Esophagus muscularis mucosa (tissue), 4 donors: Measurements from ENCODE around the gene UBE2B. TPM values are rescaled to one million over a fixed set of nuclear protein-coding genes. Genes with fewer than 3 reads are reported as not detected.
"Not testable (repeated sequence)": the region's sequence is repeated elsewhere in the genome, so short reads cannot be mapped to it uniquely, and the experiment has no call there.

ENCODE experiments used
- DNase-seq: peaks from one replicate; pipeline ENCODE4 v3.0.0-alpha.2; 2017; ENCODE audit errors: extremely low spot score
- H3K27ac ChIP-seq, 4 donors: fragments of 200-600 bp; sonication (generic); replicated peaks in 1 of 4; 1 replicate in 3 of 4; 2 replicates in 1 of 4; pipeline ENCODE4 v1.5.1; 2016 to 2019; ENCODE audit warnings: mild to moderate bottlenecking in 1 of 4
- H3K27me3 ChIP-seq, 4 donors: fragments of 200-600 bp; sonication (generic); one replicate each; pipeline versions ENCODE4 v1.5.1 to v1.6.0; 2016 to 2019
- H3K36me3 ChIP-seq, 4 donors: fragments of 200-600 bp; sonication (generic); one replicate each; pipeline ENCODE4 v1.5.1; 2016 to 2019
- H3K4me1 ChIP-seq, 4 donors: fragments of 200-600 bp; sonication (generic); one replicate each; pipeline ENCODE4 v1.5.1; 2016 to 2019
- H3K4me3 ChIP-seq, 4 donors: fragments of 200-600 bp; sonication (generic); 1 replicate in 2 of 4; 2 replicates in 2 of 4; pipeline ENCODE4 v1.5.1; 2016 to 2019; ENCODE audit warnings: mild to moderate bottlenecking in 4 of 4, moderate library complexity in 1 of 4
- H3K9me3 ChIP-seq, 4 donors: fragments of 200-600 bp; sonication (generic); 1 replicate in 3 of 4; 2 replicates in 1 of 4; pipeline ENCODE4 v1.5.1; 2016 to 2019
- CTCF ChIP-seq, 3 experiments: fragments of 200-600 bp in 2 of 3; fragments of 450-650 bp in 1 of 3; sonication (generic) in 2 of 3; IDR thresholded peaks; one replicate each; pipeline ENCODE4 v1.5.1; 2017 to 2019; ENCODE audit warnings: antibody characterized with exemption in 3 of 3, mild to moderate bottlenecking in 2 of 3, moderate library complexity in 1 of 3
- EP300 ChIP-seq: sonication (generic); formaldehyde crosslinking; IDR thresholded peaks from one replicate; pipeline ENCODE4 v1.6.1; 2017; ENCODE audit warnings: antibody characterized with exemption
- POLR2A ChIP-seq: fragments of 450-650 bp; IDR thresholded peaks from one replicate; pipeline ENCODE4 v1.6.1; 2017; ENCODE audit warnings: antibody characterized with exemption, moderate library complexity, mild to moderate bottlenecking, low read depth
- POLR2AphosphoS5 ChIP-seq, 2 donors: sonication (generic); formaldehyde crosslinking; IDR thresholded peaks; one replicate each; pipeline ENCODE4 v1.6.1; 2017; ENCODE audit warnings: antibody characterized with exemption in 2 of 2
- WGBS: methylation state at CpG from one replicate; pipeline ENCODE4 v1.1.5; 2018; 5-methylcytosine and 5-hydroxymethylcytosine counted together
- intact Hi-C: fragments of 100-400 bp; cut with DNase I; formaldehyde crosslinking; loops from one replicate; pipeline ENCODE4 v1.15.1; 2023
- total RNA-seq, 4 donors: library from RNA; depleted of rRNA; stranded (reverse); fragments of >200 nt; gene quantifications; one replicate each; pipeline versions ENCODE4 v1.1.0 to v1.2.1, GENCODE V29; 2016

Gene UBE2B
- 10 to 100 TPM; 38.2 to 96.3 (median 52.3) TPM for total RNA-seq

DNA sequence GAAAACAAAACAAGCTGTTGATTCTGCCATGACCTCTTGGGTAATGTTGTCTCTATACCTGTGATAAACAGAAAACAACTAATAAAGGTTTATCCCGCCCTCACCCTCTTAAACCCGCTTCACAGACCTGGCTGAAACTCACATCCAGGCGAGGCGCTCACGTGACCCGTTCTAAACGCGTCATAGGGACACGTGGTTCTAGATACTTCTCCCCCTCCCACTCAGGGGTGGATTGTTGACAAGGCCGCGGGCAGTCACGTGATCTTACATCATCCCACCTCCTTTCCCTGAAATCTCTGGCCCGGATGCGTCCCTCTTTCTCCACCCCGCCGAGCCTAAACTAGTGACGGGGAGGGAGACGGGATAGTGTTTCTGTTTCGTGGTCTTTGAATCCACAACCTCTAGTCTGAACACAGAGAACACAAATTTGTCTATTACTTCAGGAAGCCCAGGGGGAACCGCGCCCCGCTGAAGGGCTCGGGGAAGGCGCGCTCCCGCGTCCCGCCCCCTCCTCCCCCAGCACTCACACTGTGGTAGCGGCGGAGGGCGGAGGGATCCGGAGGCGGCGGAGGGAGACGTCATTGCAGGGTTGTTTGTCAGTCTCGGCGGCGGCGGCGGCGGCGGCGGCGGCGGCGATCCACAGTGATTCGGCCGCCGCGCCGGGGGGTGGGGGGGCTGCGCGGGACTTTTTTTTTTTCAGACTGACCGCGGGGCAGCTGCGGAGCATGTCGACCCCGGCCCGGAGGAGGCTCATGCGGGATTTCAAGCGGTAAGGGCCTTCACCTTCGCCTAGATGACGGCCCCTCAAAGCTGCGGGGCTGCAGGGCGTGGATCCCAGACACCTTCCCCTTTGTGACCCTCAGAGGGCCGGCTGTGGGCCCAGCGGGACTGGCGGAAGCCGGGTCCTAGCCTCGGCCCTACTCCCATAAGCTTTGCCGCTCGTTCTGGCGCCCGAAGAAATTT, at the start of gene UBE2B:
Gene UBE2B, plus strand, starts transcription at position 699 of the 963 bp plus-strand sequence. Its CDS starts 27 bp downstream, at position 726.
- Histone ChIP-seq H3K36me3 (peaks cover 0 to 19% (median 8%) of the 10 kb centered on the region in 4 donors), H3K4me1 (peaks cover 7 to 59% (median 55%) of the 10 kb centered on the region in 4 donors), H3K27ac (peak within 1 kb of the TSS; percentile 98 to 99 (median 98)), H3K27me3 (no peaks in the 10 kb centered on the region), H3K4me3 (peak within 1 kb of the TSS; percentile 82 to 99 (median 98)), H3K9me3 (no peaks in the 10 kb centered on the region)
- peak; percentile 100 for DNase-seq
- TF ChIP-seq EP300 (peak; percentile 0), POLR2AphosphoS5 (IDR thresholded peaks at IDR 0.05) (peak; percentile 95 to 99), CTCF (IDR thresholded peaks at IDR 0.05) (peak in 1 of 3 experiments; percentile 7), POLR2A (peak; percentile 48)
- intact Hi-C loops, result loop anchor here (1.0 to 10.0 kb wide), 4 partner anchors 41 to 214 kb away; partner anchors contain the start of genes CDKN2AIPNL and PPP2CA
- under 1% methylated on average over 42 of the region's 74 CpGs for WGBS

DNA sequence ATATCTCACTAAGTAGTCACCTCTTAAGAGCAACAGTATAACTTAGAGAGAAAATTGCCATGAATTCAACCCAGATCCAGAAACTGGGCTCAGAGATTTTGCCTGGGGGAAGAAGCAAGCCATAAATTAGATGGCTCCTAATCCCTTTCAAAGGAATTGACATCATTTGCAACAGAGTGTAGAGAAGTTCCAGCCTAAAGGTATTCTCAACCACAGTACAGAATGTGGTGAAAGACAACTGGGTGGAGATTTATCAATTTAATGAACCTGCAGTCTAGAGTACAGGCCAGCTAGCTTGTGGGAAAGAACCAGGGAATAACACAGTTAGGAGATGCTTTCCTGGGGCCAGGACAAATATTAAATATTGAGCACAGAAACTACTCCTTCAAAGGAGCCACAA, 44.0 kb upstream of the UBE2B start:
- no peak overlapping the region for H3K27ac ChIP-seq
- intact Hi-C loops, result no loop called here
- TF ChIP-seq POLR2AphosphoS5 (IDR thresholded peaks at IDR 0.05) (no peak), POLR2A (no peak), CTCF (IDR thresholded peaks at IDR 0.05) (no peak), EP300 (no peak)

GRCh38 chr5:134328619-134329018, 42.8 kb upstream of the UBE2B start:
- intact Hi-C loops, result no loop called here
- peaks cover 0 to 22% (median 18%) of the 10 kb centered on the region in 4 donors for H3K9me3 ChIP-seq

More for the DNA sequence above, 44.0 kb upstream of the UBE2B start:
- no peak overlapping the region for H3K4me3 ChIP-seq
- DNase-seq, result no peak
- H3K36me3 ChIP-seq, result no peaks in the 10 kb centered on the region
- H3K4me1 ChIP-seq, result no peaks in the 10 kb centered on the region
- H3K27me3 ChIP-seq, result no peaks in the 10 kb centered on the region
- peaks cover 0 to 22% (median 18%) of the 10 kb centered on the region in 4 donors for H3K9me3 ChIP-seq

DNA sequence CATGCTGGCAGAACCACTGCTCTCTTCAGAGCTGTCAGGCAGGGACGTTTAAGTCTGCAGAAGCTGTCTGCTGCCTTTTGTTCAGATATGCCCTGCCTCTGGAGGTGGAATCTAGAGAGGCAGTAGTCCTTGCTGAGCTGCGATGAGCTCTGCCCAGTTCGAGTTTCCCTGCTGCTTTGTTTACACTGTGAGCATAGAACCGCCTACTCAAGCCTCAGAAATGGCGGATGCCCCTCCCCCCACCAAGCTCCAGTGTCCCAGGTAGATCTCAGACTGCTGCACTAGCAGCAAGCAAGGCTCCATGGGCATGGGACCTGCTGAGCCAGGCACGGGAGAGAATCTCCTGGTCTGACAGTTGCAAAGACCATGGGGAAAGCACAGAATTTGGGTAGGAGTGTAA, 34.5 kb upstream of the UBE2B start:
- H3K4me1 ChIP-seq, H3K27ac ChIP-seq, intact Hi-C loops, H3K9me3 ChIP-seq, DNase-seq, H3K36me3 ChIP-seq, H3K4me3 ChIP-seq, H3K27me3 ChIP-seq: not testable (repeated sequence)
- 84% methylated on average over 6 of the region's 6 CpGs for WGBS

More at GRCh38 chr5:134328619-134329018, 42.8 kb upstream of the UBE2B start:
- Histone ChIP-seq H3K27me3 (no peaks in the 10 kb centered on the region), H3K4me3 (no peak overlapping the region), H3K27ac (no peak overlapping the region), H3K36me3 (no peaks in the 10 kb centered on the region), H3K4me1 (no peaks in the 10 kb centered on the region)
- no peak for TF ChIP-seq EP300
- TF ChIP-seq CTCF (IDR thresholded peaks at IDR 0.05), result no peak
- no peak for TF ChIP-seq POLR2AphosphoS5 (IDR thresholded peaks at IDR 0.05)
- no peak for TF ChIP-seq POLR2A
- no peak for DNase-seq
- WGBS, result 86% methylated on average over 2 of the region's 2 CpGs

DNA sequence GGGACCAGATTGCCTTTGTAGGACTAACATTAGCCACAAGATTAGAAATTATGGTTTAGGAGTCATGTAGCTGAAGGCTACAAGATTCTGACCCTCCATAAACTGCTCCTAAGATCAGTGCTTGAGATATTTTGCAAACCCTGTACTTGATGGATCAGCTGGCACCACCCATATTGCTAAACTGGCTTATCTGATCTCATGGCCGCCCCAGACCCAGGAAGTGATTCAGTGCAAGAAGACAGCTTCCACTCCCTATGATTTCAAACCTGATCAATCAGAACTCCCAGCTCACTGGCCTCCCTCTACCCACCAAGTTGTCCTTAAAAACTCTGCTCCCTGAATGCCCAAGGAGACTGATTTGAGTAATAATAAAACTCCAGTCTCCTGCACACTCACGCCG, 27.9 kb upstream of the UBE2B start:
- DNase-seq, H3K4me1 ChIP-seq, H3K27me3 ChIP-seq, H3K4me3 ChIP-seq, intact Hi-C loops, H3K9me3 ChIP-seq, H3K27ac ChIP-seq, H3K36me3 ChIP-seq: not testable (repeated sequence)
- 93% methylated on average over 3 of the region's 3 CpGs for WGBS

DNA sequence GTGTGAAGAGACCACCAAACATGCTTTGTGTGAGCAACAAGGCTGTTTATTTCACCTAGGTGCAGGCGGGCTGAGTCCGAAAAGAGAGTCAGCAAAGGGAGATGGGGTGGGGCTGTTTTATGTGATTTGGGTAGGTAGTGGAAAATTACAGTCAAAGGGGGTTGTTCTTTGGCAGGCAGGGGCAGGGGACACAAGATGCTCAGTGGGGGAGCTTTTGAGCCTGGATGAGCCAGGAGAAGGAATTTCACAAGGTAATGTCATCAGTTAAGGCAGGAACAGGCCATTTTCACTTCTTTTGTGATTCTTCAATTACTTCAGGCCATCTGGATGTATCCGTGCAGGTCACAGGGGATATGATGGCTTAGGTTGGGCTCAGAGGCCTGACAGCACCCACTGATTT, 25.9 kb upstream of the UBE2B start:
- H3K27me3 ChIP-seq, DNase-seq, intact Hi-C loops, H3K4me3 ChIP-seq, H3K27ac ChIP-seq, H3K4me1 ChIP-seq, H3K9me3 ChIP-seq: not testable (repeated sequence)
- WGBS, result 92% methylated on average over 3 of the region's 3 CpGs
- peaks cover 0 to 11% (median 3%) of the 10 kb centered on the region in 4 donors for H3K36me3 ChIP-seq
